ENCODE measurements around the gene ZNF609.

DNA sequence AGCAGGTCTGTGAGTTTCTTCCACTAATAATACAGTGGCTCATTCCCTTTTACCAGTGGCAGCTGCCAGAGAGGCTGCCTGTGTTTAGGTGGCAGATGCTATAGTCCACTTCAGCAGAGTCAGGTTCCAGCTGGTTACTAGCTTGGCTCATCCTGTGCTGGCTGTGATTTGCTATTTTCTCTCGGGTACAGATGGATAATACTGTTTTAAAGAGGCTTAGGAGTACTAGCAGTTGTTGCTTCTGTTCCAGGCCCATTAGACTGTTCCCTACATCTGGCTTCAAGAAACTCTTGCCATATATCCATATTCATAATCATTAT lies 41.0 kb downstream of the ZNF609 start:
- TF ChIP-seq BRCA1 (IDR thresholded peaks at IDR 0.05; ENCODE audit: low read depth, low read length) (no peak), E2F4 (IDR thresholded peaks at IDR 0.05; ENCODE audit: low read depth, low read length) (no peak), TCF12 (IDR thresholded peaks at IDR 0.05; ENCODE audit: low read depth, low read length) (no peak), CTCF (IDR thresholded peaks at IDR 0.05 in 2 of 3, conservative IDR thresholded peaks at IDR 0.05 in 1 of 3; ENCODE audit: control insufficient read depth in 2 of 3, extremely low read depth in 1 of 3, insufficient read depth in 1 of 3, low read depth in 3 of 3, low read length in 3 of 3) (no peak), POLR2AphosphoS2 (IDR thresholded peaks at IDR 0.05; ENCODE audit: low read depth, low read length) (no peak), GABPA (IDR thresholded peaks at IDR 0.05; ENCODE audit: low read depth) (no peak), POU2F2 (IDR thresholded peaks at IDR 0.05; ENCODE audit: borderline replicate concordance, low read depth, low read length) (no peak), EP300 (IDR thresholded peaks at IDR 0.05; ENCODE audit: borderline replicate concordance in 1 of 2, control insufficient read depth in 1 of 2, low read depth in 2 of 2, low read length in 2 of 2) (no peak), STAT1 (conservative IDR thresholded peaks at IDR 0.05) (no peak), JUND (IDR thresholded peaks at IDR 0.05; ENCODE audit: low read depth, low read length) (no peak), NFIC (IDR thresholded peaks at IDR 0.05; ENCODE audit: low read depth, low read length) (no peak), RBBP5 (conservative IDR thresholded peaks at IDR 0.05) (no peak), CHD1 (IDR thresholded peaks at IDR 0.05; ENCODE audit: low read depth, low read length) (no peak), RFX5 (IDR thresholded peaks at IDR 0.05; ENCODE audit: low read depth, low read length) (no peak)
